Esophagus squamous epithelium (tissue), 5 donors: ENCODE results near the gene ASNSD1. TPM values are rescaled to one million over a fixed set of nuclear protein-coding genes. Genes with fewer than 3 reads are reported as not detected.
"Not testable (repeated sequence)": the region's sequence is repeated elsewhere in the genome, so short reads cannot be mapped to it uniquely, and the experiment has no call there.

Experiments
- DNase-seq: peaks from one replicate; lab custom pipeline; 2025; lab: John Stamatoyannopoulos, UW
- H3K27ac ChIP-seq, 4 donors: fragments of 200-600 bp; sonication (generic); one replicate each; pipeline ENCODE4 v1.5.1; 2016 to 2019; ENCODE audit warnings: mild to moderate bottlenecking in 1 of 4
- H3K27me3 ChIP-seq, 4 donors: fragments of 200-600 bp; sonication (generic); 1 replicate in 3 of 4; 2 replicates in 1 of 4; pipeline versions ENCODE4 v1.5.1 to v1.6.0; 2017 to 2021; ENCODE audit warnings: antibody characterized with exemption in 1 of 4
- H3K36me3 ChIP-seq, 3 donors: fragments of 200-600 bp; sonication (generic); one replicate each; pipeline ENCODE4 v1.5.1; 2016 to 2019
- H3K4me1 ChIP-seq, 3 donors: fragments of 200-600 bp; sonication (generic); one replicate each; pipeline ENCODE4 v1.5.1; 2017 to 2019
- H3K4me3 ChIP-seq, 4 donors: fragments of 200-600 bp; sonication (generic); 1 replicate in 3 of 4; 2 replicates in 1 of 4; pipeline ENCODE4 v1.5.1; 2016 to 2019; ENCODE audit warnings: mild to moderate bottlenecking in 2 of 4, moderate library complexity in 1 of 4
- H3K9me3 ChIP-seq, 3 donors: fragments of 200-600 bp; sonication (generic); one replicate each; pipeline ENCODE4 v1.5.1; 2016 to 2019
- POLR2A ChIP-seq, 4 donors: fragments of 450-650 bp; IDR thresholded peaks; one replicate each; pipeline ENCODE4 v1.6.1; 2017; ENCODE audit warnings: antibody characterized with exemption in 4 of 4, mild to moderate bottlenecking in 4 of 4, moderate library complexity in 3 of 4
- WGBS, 2 donors: methylation state at CpG; one replicate each; pipeline ENCODE4 v1.1.5; 2018; 5-methylcytosine and 5-hydroxymethylcytosine counted together
- intact Hi-C: fragments of 100-400 bp; cut with DNase I; formaldehyde crosslinking; loops from one replicate; pipeline ENCODE4 v1.15.0; 2022
- total RNA-seq, 4 donors: library from RNA; depleted of rRNA; stranded (reverse); fragments of >200 nt; gene quantifications; one replicate each; pipeline ENCODE4 v1.1.0, GENCODE V29; 2016
- TF ChIP-seq, protein P1 (sequence below), 6 experiments: fragments of 450-650 bp in 4 of 6; fragments of 200-600 bp in 2 of 6; sonication (generic) in 2 of 6; IDR thresholded peaks; one replicate each; pipeline ENCODE4 v1.5.1; 2016 to 2019; ENCODE audit warnings: antibody characterized with exemption in 6 of 6, mild to moderate bottlenecking in 4 of 6, moderate library complexity in 4 of 6
- donor health status: DM: yes; HTN: yes; CAD: no.

ASNSD1 gene
- total RNA-seq, 4 donors from 2014 or later: 32.4 to 72.0 (median 38.0) TPM

DNA sequence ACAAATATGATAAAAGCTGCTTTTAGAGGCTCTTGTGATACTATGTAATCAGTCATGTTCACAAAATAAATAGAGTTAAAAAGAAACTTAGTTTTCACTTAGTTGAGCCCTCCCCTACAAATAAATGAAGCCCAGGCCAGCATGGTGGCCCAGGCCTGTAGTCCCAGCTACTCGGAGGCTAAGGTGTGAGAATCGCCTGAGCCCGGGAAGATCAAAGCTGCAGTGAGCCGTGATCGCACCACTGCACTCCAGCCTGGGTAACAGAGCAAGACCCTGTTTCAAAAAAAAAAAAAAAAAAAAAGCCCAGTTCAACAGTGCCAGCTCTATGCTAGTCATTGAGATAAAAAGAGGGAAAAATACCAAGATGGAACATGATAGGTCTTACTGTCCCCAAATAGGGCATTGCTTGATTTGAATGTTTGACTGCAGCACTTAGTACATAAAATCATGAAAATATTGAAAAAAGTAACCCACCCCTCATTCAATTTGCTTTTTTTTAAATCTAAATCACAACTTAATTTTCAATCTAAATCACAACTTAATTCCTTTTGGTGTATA lies 1.5 kb downstream of the ASNSD1 start:
- intact Hi-C loops: no loop called here
- no peak for TF ChIP-seq POLR2A (IDR thresholded peaks at IDR 0.05)
- TF ChIP-seq, protein P1, sequence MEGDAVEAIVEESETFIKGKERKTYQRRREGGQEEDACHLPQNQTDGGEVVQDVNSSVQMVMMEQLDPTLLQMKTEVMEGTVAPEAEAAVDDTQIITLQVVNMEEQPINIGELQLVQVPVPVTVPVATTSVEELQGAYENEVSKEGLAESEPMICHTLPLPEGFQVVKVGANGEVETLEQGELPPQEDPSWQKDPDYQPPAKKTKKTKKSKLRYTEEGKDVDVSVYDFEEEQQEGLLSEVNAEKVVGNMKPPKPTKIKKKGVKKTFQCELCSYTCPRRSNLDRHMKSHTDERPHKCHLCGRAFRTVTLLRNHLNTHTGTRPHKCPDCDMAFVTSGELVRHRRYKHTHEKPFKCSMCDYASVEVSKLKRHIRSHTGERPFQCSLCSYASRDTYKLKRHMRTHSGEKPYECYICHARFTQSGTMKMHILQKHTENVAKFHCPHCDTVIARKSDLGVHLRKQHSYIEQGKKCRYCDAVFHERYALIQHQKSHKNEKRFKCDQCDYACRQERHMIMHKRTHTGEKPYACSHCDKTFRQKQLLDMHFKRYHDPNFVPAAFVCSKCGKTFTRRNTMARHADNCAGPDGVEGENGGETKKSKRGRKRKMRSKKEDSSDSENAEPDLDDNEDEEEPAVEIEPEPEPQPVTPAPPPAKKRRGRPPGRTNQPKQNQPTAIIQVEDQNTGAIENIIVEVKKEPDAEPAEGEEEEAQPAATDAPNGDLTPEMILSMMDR (IDR thresholded peaks at IDR 0.05): no peak
- Histone ChIP-seq H3K27ac (no peak overlapping the region), H3K36me3 (peaks cover 0 to 32% (median 7%) of the 10 kb centered on the region in 3 donors), H3K9me3 (no peaks in the 10 kb centered on the region), H3K27me3 (no peaks in the 10 kb centered on the region), H3K4me1 (peaks cover 0 to 36% (median 16%) of the 10 kb centered on the region in 3 donors), H3K4me3 (peak overlapping the region in 3 of 4 donors; percentile 81 to 91 (median 91))
- no peak for DNase-seq
- 53 to 78% methylated on average over 3 to 5 of the region's 5 CpGs for WGBS, 2 donors

DNA sequence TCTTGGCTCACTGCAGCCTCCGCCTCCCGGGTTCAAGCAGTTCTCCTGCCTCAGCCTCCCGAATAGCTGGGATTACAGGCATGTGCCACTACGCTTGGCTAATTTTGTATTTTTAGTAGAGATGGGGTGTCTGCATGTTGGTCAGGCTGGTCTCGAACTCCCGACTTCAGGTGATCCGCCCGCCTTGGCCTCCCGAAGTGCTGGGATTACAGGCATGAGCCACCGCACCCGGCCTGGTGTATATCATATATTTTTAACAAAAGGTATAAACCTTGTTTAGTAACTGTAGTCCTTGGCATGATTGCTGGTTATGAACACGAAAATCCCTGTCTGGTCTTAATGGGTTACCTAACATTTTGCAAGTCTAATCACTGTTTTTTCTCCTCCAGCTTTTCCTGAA lies 2.1 kb downstream of the ASNSD1 start:
- intact Hi-C loops, DNase-seq, H3K27ac ChIP-seq, H3K9me3 ChIP-seq, H3K27me3 ChIP-seq, H3K4me3 ChIP-seq: not testable (repeated sequence)
- Histone ChIP-seq H3K36me3 (peaks cover 0 to 38% (median 12%) of the 10 kb centered on the region in 3 donors), H3K4me1 (peaks cover 0 to 36% (median 16%) of the 10 kb centered on the region in 3 donors)
- WGBS, 2 donors: 93 to 96% methylated on average over 10 to 12 of the region's 12 CpGs

DNA sequence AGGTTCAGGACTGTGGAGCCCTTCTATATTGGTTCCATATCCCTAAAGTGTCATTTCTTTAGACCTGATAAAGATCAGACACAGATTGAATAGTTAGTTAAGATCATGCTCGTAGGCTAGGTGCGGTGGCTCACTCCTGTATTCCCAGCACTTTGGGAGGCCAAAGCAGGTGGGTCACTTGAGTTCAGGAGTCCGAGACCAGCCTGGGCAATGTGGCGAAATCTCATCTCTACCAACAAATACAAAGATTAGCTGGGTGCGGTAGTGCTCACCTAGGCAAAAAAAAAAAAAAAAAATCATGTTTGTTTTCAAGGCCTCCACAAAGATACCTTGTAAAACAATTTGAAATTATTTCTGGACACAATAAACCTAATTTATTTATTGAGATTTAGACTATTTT lies 8.7 kb downstream of the ASNSD1 start:
- no peaks in the 10 kb centered on the region for H3K27me3 ChIP-seq
- WGBS, 2 donors: 94 to 98% methylated on average over 5 of the region's 5 CpGs
- H3K27ac ChIP-seq: no peak overlapping the region
- H3K4me1 ChIP-seq: peaks cover 0 to 16% (median 7%) of the 10 kb centered on the region in 3 donors
- no peak for TF ChIP-seq POLR2A (IDR thresholded peaks at IDR 0.05)
- TF ChIP-seq, protein P1 (IDR thresholded peaks at IDR 0.05): no peak
- intact Hi-C loops: no loop called here
- H3K9me3 ChIP-seq: no peaks in the 10 kb centered on the region
- H3K36me3 ChIP-seq: peaks cover 0 to 70% (median 17%) of the 10 kb centered on the region in 3 donors
- DNase-seq: no peak
- H3K4me3 ChIP-seq: no peak overlapping the region

DNA sequence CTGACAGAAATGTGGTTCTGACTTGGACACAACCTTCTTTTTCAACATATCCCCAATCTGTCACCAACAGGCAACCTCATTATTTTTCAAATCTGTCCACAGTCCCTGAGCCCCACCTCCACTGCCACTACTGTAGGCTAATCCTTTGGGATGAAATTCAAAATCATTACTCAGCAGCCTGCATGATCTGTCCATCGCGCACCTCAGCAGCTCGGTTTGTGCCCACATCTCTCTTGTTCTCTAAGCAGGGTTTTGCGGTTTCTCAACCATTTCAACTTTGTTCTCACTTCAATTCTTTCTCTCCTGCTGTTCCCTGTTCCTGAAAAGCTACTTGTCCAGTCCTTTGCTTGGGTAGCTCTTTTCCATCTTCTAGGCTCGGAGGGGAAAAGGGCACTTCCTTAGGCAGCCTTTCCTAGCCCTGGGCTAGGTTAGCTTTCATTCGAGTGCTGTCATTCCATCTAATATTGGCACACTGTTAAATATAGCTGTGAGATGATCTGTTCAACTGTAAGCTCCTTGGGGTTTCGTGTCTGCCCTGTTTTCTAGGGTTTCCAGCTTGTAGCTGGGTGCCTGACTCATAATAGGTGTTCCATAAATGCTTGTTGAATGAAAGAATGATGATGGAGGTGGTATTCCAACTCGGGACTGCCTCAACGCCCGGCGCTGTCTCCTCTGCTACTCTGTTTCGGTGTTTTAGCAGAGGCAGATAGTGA lies 12.6 kb downstream of the ASNSD1 start:
- no peaks in the 10 kb centered on the region for H3K27me3 ChIP-seq
- intact Hi-C loops: no loop called here
- H3K4me3 ChIP-seq: peak overlapping the region; percentile 56 to 85 (median 70)
- no peak for TF ChIP-seq POLR2A (IDR thresholded peaks at IDR 0.05)
- TF ChIP-seq, protein P1 (IDR thresholded peaks at IDR 0.05): no peak
- peaks cover 4 to 30% (median 11%) of the 10 kb centered on the region in 3 donors for H3K4me1 ChIP-seq
- WGBS, 2 donors: 20 to 48% methylated on average over 7 to 12 of the region's 12 CpGs
- no peaks in the 10 kb centered on the region for H3K9me3 ChIP-seq
- peaks cover 0 to 36% (median 0%) of the 10 kb centered on the region in 3 donors for H3K36me3 ChIP-seq
- no peak for DNase-seq
- peak overlapping the region; percentile 88 to 98 (median 95) for H3K27ac ChIP-seq

DNA sequence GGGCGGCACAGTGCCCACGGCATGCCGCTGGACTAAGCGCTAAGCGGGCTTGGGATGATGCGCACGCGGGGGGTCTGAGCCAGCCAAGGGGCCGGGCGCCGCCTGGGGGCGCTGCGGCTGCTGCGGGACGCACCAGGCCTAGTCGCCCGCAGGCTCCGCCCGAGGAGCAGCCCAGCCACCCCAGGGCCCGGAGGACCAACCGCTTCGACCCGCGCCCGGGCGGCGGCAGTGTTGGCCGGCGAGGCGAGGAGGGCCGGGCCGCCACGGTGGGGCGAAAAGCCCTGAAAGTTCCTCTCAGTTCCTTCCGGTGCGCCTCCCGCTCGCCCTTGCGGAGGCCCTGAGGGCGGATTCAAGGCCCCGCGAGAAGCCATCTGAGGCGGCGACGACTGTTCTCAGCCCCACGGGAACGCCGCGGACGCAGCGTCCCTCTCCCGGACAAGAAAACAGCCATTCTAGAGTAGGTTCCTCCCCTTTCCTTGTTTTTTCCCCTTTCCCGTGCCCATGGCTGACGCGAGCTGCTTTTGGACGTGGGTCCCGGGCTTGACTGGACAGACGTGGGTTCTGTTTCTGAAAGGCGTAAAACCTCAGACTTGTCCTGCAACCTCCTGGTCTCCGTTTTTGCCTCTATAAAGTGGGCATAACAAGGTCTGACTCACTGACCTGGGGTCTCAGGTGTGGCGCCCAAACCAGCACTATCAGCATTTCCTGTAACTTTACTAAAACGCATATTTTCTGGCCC lies 13.3 kb downstream of the ASNSD1 start, which contains the start of gene ANKAR:
TSS of gene ANKAR (plus strand) at position 297 of the 739 bp plus-strand sequence. CDS start 1,821 bp downstream, outside the sequence.
- H3K36me3 ChIP-seq: peaks cover 0 to 29% (median 0%) of the 10 kb centered on the region in 3 donors
- 1% methylated on average over 12 to 27 of the region's 62 CpGs for WGBS, 2 donors
- H3K4me1 ChIP-seq: peaks cover 4 to 30% (median 11%) of the 10 kb centered on the region in 3 donors
- TF ChIP-seq POLR2A (IDR thresholded peaks at IDR 0.05): peak in 2 of 4 donors; percentile 60
- TF ChIP-seq, protein P1 (IDR thresholded peaks at IDR 0.05): peak; percentile 64 to 86 (median 81)
- no peaks in the 10 kb centered on the region for H3K9me3 ChIP-seq
- intact Hi-C loops: no loop called here
- H3K27ac ChIP-seq: peak within 1 kb of the TSS; percentile 88 to 98 (median 95)
- peak; percentile 35 for DNase-seq
- peak within 1 kb of the TSS; percentile 56 to 85 (median 70) for H3K4me3 ChIP-seq
- no peaks in the 10 kb centered on the region for H3K27me3 ChIP-seq
